Dendritic cell treated with granulocyte-macrophage colony-stimulating factor and Interleukin-4, amounts not matched to agents 40 ng/mL and 50 ng/mL, for 4 days (primary cell): ENCODE measurements around the gene S100PBP.
"Not testable (repeated sequence)": the region's sequence is repeated elsewhere in the genome, so short reads cannot be mapped to it uniquely, and the experiment has no call there.

Source experiments
- H3K27ac Mint-ChIP-seq: one replicate; pipeline ENCODE4 v1.8.0; 2022; ENCODE audit warnings: mild to moderate bottlenecking, mixed read lengths
- H3K27me3 Mint-ChIP-seq: one replicate; pipeline ENCODE4 v1.8.0; 2022; ENCODE audit warnings: mild to moderate bottlenecking, mixed read lengths
- H3K36me3 Mint-ChIP-seq: one replicate; pipeline ENCODE4 v1.8.0; 2022; ENCODE audit warnings: low read depth, mixed read lengths
- H3K4me1 Mint-ChIP-seq: one replicate; pipeline ENCODE4 v1.8.0; 2022; ENCODE audit warnings: low read depth, mixed read lengths
- H3K4me3 Mint-ChIP-seq: one replicate; pipeline ENCODE4 v1.8.0; 2022; ENCODE audit warnings: mild to moderate bottlenecking, moderate library complexity, mixed read lengths
- H3K9me3 Mint-ChIP-seq: one replicate; pipeline ENCODE4 v1.8.0; 2022; ENCODE audit warnings: mixed read lengths
- intact Hi-C: fragments of 100-400 bp; cut with micrococcal nuclease; formaldehyde crosslinking; loops from one replicate; pipeline ENCODE4 v1.15.0; 2022

Gene S100PBP

DNA sequence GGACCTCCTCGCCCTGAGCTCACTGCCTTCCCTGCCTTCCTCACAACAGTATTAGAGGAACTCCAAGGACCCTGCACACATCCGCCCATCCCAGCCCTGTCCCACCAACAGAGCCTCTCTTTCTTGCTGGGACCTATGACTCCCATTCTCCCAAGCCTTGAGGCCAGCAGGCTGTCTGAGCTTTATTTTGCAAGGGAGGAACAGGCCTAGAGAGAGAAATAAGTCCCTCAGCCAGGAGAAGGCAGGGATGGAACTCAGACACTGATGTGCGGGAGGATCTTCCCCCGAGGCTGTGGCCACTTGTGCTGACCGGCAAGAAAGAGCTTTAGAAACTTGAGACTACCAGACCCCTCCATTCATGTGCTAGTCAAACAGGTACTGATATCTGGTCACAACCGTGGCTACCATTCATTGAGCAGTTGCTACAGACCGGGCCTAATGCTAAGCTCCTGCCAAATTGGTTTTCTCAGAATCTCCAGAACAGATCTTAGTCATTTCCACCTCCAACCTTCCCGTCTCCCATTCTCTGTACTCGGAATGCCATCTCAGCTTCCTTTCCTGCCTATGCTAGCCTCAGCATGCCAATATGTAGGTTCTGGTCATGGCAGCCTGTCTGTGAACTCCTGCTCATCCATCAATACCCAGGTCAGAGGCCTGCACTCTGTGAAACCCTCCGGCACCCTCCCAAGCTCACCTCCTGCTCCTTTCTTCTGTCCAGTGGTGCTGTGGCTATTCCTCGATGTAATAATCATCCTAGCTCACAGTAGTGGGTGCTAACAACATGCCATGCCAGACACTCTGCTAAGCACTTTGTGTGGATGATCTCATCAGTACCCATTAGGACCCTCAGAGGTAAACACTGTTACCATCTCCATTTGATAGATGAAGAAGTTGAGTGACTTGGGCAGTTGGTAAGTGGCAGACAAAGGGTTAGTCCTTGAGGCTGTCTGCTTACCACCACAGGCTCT lies 79.9 kb downstream of the S100PBP start:
- H3K4me1 Mint-ChIP-seq = peaks cover 13% of the 10 kb centered on the region
- intact Hi-C loops = no loop called here
- H3K27ac Mint-ChIP-seq = no peak overlapping the region
- H3K27me3 Mint-ChIP-seq = peaks cover 89% of the 10 kb centered on the region
- H3K36me3 Mint-ChIP-seq = no peaks in the 10 kb centered on the region
- H3K9me3 Mint-ChIP-seq = no peaks in the 10 kb centered on the region
- H3K4me3 Mint-ChIP-seq = no peak overlapping the region

DNA sequence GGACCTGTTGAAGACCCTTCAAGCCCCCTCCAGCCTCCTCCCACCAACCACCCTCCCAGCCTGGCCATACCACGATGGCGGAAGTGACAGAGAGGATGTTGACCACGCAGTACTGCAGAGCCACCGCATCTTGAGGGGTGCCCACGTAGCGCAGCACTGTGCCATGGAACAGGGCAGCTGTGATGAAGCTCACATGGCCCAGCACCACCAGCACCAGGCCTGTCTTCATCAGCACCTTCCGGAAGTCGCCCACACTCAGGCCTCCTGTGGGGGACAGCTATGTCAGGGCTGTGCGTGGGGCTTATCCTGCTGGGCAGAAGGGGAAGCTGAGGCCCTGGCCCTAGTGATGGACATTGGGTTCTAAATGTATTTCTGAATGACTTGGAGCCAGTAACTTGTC lies 80.6 kb downstream of the S100PBP start:
- Mint-ChIP-seq H3K27me3 (peaks cover 91% of the 10 kb centered on the region), H3K4me1 (peaks cover 8% of the 10 kb centered on the region), H3K9me3 (no peaks in the 10 kb centered on the region), H3K27ac (no peak overlapping the region), H3K4me3 (no peak overlapping the region), H3K36me3 (no peaks in the 10 kb centered on the region)
- intact Hi-C loops = no loop called here

DNA sequence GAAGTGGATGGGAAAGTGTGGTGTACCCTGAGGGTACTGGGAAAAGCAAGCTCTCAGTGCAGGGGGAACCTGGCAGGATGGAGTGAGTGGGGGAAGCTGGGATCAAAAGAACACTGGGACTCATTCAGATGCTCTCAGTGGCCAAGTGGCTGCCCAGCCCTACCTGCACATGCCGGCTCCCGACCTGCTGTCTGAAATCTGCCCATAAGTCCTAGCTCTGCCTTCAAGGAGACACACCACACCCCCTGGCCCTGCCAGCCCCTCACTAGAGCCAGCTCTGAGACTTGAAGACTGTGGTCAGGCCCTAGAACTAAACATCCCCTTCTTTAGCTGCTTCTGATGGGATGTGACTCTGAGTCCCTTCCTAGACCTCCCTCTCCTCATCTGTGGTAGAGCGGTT lies 81.5 kb downstream of the S100PBP start:
- Mint-ChIP-seq H3K27me3 (peaks cover 90% of the 10 kb centered on the region), H3K27ac (no peak overlapping the region), H3K9me3 (no peaks in the 10 kb centered on the region), H3K36me3 (no peaks in the 10 kb centered on the region), H3K4me1 (no peaks in the 10 kb centered on the region), H3K4me3 (no peak overlapping the region)
- intact Hi-C loops = no loop called here

DNA sequence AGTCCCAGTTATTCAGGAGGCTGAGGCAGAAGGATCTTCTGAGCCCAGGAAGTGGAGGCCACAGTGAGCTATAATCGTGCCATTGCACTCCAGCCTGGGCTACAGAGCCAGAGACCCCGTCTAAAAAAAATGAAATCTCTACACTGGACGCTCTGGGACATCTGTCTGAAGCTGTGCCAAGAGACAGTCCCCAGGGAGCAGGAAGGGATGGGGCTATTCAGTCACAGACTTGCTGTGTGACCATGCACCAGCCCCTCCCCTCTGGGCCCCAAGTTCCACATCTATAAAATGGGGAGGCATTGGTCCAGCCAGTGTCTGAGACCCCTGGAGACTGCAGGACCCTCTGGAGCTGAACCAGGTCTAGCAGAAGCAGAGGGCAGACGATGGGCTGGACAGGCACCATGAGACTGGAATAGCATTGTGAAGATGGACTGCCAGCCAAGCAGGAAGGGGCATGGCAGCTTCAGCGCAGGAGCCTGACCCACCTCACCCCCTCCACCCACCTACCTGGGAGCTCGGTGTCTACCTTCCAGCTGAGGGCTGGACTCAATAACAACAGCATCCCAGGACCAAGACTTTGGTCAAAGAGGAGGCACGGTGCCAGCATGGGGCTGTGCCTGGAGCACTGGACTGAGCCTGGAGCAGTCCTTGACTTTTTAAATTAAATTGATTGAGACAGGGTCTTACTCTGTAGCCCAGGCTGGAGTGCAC lies 82.3 kb downstream of the S100PBP start:
- Mint-ChIP-seq H3K27ac (no peak overlapping the region), H3K36me3 (no peaks in the 10 kb centered on the region), H3K27me3 (peaks cover 90% of the 10 kb centered on the region), H3K4me1 (no peaks in the 10 kb centered on the region), H3K4me3 (no peak overlapping the region), H3K9me3 (no peaks in the 10 kb centered on the region)
- intact Hi-C loops = no loop called here

DNA sequence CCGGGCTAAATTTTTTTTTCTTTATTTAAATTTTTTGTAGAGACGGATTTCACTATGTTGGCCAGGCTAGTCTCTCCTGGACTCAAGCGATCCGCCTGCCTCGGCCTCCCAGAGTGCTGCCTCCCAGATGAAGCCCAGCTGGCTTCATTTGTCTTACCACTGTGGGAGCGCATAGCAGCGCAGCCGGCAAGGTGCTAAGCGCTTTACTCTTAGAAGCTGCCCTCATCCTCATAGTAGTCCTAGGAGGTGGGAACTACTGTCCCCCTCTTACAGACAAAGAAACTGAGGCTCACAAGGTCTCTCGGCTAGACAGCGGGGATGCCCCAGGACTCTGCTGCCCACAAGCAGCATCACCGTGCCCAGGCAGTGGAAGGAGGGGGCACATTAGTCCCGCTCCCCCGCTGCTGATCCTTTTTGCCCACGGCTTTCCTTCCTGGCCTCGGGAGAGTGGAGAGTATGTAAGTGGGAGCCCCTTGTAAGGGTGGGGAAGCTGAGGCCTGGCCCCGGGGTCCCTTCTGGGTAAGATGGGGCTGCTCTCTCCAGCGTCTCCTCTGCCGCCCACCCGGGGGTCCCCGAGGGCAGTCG lies 83.0 kb downstream of the S100PBP start:
- Mint-ChIP-seq H3K9me3 (no peaks in the 10 kb centered on the region), H3K27me3 (peaks cover 83% of the 10 kb centered on the region), H3K4me1 (no peaks in the 10 kb centered on the region), H3K36me3 (no peaks in the 10 kb centered on the region), H3K27ac (no peak overlapping the region), H3K4me3 (peak overlapping the region; percentile 51)
- intact Hi-C loops = no loop called here

DNA sequence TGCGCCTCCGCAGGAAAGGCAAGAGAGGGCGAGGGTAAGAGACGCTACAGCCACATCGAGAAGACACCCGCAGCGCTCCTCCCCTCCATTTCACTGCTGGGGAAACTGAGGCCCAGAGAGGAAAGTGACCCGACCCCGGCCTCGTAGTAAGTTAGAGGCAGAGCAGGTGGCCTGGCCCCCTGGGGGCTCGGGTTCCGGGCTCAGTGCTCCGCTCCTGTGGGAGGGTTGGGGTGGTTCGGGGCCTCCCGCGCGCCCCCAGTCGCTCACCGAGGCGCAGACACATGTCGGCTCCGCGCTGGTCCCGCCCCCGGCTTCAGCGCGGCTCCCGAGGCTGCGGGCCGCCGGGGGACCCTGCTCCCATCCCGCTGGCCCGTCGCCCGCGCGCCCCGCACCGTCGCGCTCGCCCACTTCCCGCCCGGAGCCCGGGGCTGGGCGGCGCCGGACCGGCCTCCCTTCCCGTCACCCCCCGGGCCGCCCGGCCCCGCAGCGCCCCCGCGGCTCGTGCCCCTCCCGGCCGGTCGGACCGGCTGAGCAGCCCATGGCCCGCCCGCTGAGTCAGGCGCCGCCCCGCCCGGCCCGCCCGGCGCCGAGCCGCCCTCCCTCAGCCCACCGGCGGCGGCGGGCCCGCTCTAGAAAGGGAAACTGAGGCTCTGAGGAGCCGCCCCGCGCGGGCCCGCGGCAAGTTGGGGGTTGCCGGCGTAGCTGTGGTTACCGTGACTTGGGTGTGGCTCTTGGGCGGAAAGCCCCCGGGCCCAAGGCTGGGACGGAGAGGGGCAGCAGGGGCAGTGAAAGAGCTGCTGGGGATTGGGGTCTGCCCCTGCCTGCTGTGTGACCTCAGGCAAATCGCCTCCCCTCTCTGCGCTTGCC lies 83.7 kb downstream of the S100PBP start, which contains the start of gene TMEM54:
Gene TMEM54 (minus strand): TSS at position 434 of the 867 bp plus-strand sequence. CDS start 151 bp downstream, at position 283.
- H3K9me3 Mint-ChIP-seq = no peaks in the 10 kb centered on the region
- intact Hi-C loops = no loop called here
- H3K36me3 Mint-ChIP-seq = no peaks in the 10 kb centered on the region
- H3K27ac Mint-ChIP-seq = no peak within 1 kb of the TSS
- peak within 1 kb of the TSS; percentile 60 for H3K4me3 Mint-ChIP-seq
- H3K4me1 Mint-ChIP-seq = no peaks in the 10 kb centered on the region
- peaks cover 76% of the 10 kb centered on the region for H3K27me3 Mint-ChIP-seq

DNA sequence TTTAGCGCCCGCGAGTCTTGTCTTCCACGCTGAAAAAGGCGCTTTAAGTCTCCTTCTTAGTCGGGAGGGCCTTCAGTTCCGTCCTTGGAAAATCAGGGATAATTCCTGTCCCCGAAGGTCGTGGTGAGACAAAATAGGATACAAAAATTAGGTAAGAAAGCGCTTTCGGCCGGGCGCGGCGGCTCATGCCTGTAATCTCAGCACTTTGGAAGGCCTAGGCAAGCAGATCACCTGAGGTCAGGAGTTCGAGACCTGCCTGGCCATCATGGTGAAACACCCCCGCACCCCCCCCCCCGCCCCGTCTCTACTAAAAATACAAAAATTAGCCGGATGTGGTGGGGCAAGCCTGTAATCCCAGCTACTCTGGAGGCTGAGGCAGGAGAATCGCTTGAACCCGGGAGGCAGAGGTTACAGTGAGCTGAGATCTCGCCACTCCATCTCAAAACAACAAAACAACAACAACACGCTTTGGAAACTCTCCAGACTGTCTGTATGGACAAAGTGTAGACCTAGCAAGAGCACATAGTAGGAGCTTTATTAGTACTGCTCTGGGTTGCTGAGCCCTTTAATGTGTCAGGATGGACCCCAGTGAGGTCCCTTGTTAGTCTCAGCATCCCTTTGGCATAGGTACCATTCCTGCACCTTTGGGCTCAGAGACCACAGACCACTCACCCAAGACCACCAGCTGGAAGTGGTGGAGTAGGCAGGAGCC lies 84.5 kb downstream of the S100PBP start:
- Mint-ChIP-seq H3K36me3 (no peaks in the 10 kb centered on the region), H3K4me3 (peak overlapping the region; percentile 60), H3K9me3 (no peaks in the 10 kb centered on the region), H3K27me3 (peaks cover 68% of the 10 kb centered on the region), H3K27ac (no peak overlapping the region), H3K4me1 (no peaks in the 10 kb centered on the region)
- intact Hi-C loops = no loop called here

DNA sequence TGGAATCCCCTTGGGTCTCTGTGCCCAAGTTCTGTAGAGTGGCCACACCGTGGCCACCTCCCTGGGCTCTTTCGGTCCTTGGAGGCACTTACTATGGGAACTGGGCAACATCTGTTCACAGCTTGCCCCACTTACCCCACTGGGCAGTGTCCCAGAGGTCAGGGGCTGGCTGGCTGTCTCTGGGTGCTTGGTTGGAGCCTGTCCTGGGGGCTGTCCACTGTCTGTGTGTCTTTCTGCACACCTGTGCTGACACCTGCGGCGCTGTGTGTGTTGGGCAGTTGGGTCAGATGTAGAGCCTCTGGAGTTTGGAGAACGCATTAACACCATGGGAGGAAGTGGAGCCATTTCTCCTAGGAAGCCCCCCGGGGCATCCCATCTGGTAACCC lies 85.1 kb downstream of the S100PBP start:
- Mint-ChIP-seq H3K36me3 (no peaks in the 10 kb centered on the region), H3K4me3 (no peak overlapping the region), H3K27ac (no peak overlapping the region), H3K9me3 (no peaks in the 10 kb centered on the region), H3K4me1 (no peaks in the 10 kb centered on the region), H3K27me3 (peaks cover 63% of the 10 kb centered on the region)
- intact Hi-C loops = no loop called here

DNA sequence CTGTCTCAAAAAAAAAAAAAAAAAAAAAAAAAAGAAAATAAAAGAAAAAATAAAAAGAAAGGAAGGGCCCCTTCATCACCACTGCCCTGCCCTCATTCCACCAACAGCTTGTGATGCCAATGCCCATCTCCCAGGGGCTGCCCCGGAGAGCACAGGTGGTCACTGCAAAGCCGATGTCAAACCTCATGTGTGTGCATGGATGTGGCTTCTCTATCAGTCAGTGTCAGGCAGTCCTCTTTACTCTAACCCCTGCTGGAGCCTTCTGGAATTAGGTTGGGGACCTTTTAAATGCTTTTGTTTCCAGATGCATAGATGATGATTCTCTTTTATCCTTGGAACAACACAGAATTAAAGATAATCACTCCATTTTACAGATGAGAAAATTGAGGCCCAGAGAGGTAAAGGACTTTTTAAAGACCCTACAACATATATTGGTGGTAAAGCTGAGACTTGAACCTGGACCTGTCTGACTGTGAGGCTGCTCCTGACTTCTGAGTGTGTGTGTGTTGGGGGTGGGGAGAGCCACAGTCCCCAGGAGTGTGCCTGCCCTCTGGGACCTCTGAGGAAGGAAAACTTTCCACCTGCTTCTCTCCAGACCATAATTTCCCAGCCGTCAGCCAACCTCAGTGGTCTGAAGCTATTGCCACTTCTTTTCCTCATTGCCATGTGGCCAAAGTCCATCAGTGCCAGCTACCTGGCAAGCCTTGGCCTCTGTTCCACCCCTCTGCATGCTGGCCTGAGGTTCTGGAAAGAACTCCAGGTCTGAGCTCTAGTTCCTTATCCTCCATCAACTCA lies 86.7 kb downstream of the S100PBP start:
- Mint-ChIP-seq H3K36me3 (no peaks in the 10 kb centered on the region), H3K27ac (no peak overlapping the region), H3K9me3 (no peaks in the 10 kb centered on the region), H3K4me3 (no peak overlapping the region), H3K27me3 (peaks cover 51% of the 10 kb centered on the region), H3K4me1 (no peaks in the 10 kb centered on the region)
- intact Hi-C loops = no loop called here

DNA sequence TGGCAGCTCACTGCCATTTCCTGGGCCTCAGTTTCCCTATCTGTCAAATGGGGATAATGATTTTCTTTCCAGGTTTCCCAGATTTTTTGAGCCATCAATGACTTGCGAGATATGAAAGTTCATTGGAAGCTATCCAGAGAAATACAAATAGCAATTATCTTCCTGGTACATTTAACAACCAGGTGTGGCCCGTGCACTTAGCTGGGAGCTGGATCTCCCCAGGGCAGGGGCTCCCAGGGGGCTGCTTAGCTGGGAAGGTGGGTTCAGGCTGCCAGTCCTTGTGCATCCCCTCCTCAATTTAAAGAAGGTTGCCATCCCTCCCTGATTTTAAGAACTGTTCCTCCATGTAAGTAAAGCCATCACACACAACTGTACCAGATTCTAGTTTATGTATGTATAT lies 87.3 kb downstream of the S100PBP start:
- peaks cover 46% of the 10 kb centered on the region for H3K27me3 Mint-ChIP-seq
- H3K36me3 Mint-ChIP-seq = no peaks in the 10 kb centered on the region
- H3K4me3 Mint-ChIP-seq = no peak overlapping the region
- no peaks in the 10 kb centered on the region for H3K9me3 Mint-ChIP-seq
- H3K4me1 Mint-ChIP-seq = no peaks in the 10 kb centered on the region
- intact Hi-C loops = no loop called here
- H3K27ac Mint-ChIP-seq = no peak overlapping the region

DNA sequence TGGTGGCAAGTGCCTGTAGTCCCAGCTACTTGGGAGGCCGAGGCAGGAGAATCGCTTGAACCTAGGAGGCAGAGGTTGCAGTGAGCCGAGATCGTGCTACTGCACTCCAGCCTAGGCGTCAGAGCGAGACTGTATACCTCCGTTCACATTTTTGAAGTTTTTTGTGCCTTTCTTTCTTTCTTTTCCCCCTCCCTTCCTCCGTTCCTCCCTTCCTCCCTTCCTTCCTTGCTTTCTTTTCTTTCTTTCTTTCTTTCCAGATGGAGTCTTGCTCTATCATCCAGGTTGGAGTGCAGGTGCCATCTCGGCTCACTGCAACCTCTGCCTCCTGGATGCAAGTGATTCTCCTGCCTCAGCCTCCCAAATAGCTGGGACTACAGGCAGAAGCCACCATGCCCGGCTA lies 88.1 kb downstream of the S100PBP start:
- intact Hi-C loops, H3K27ac Mint-ChIP-seq, H3K9me3 Mint-ChIP-seq, H3K36me3 Mint-ChIP-seq, H3K4me1 Mint-ChIP-seq, H3K4me3 Mint-ChIP-seq: not testable (repeated sequence)
- H3K27me3 Mint-ChIP-seq = peaks cover 43% of the 10 kb centered on the region

DNA sequence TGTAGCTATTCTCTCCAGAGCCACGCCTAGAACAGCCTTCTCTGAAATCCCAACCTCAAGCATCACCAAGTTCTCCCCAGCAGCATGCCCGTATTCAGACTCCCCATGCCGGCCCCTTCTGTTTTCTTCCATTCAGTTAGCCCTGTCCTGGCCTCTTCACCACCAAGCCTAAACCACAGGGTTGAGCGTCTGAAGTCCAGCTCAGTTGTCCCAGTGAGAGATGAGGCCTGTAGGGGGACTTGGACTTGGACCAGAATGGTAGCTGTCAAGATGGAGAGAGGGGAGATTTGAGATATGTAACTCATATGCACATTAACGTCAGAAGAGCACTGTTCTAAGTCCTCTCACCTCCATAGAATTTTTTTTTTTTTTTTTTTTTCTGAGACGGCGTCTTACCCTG lies 89.2 kb downstream of the S100PBP start:
- intact Hi-C loops = no loop called here
- no peaks in the 10 kb centered on the region for H3K9me3 Mint-ChIP-seq
- H3K27me3 Mint-ChIP-seq = peaks cover 36% of the 10 kb centered on the region
- no peaks in the 10 kb centered on the region for H3K4me1 Mint-ChIP-seq
- no peak overlapping the region for H3K27ac Mint-ChIP-seq
- no peak overlapping the region for H3K4me3 Mint-ChIP-seq
- no peaks in the 10 kb centered on the region for H3K36me3 Mint-ChIP-seq
